Esophagus squamous epithelium (tissue), 5 donors: ENCODE data around the gene ACOT8. TPM values are rescaled to one million over a fixed set of nuclear protein-coding genes. Genes with fewer than 3 reads are reported as not detected.

Source experiments
- DNase-seq: peaks from one replicate; lab custom pipeline; 2025; lab: John Stamatoyannopoulos, UW
- H3K27ac ChIP-seq, 4 donors: fragments of 200-600 bp; sonication (generic); one replicate each; pipeline ENCODE4 v1.5.1; 2016 to 2019; ENCODE audit warnings: mild to moderate bottlenecking in 1 of 4
- H3K27me3 ChIP-seq, 4 donors: fragments of 200-600 bp; sonication (generic); 1 replicate in 3 of 4; 2 replicates in 1 of 4; pipeline versions ENCODE4 v1.5.1 to v1.6.0; 2017 to 2021; ENCODE audit warnings: antibody characterized with exemption in 1 of 4
- H3K36me3 ChIP-seq, 3 donors: fragments of 200-600 bp; sonication (generic); one replicate each; pipeline ENCODE4 v1.5.1; 2016 to 2019
- H3K4me1 ChIP-seq, 3 donors: fragments of 200-600 bp; sonication (generic); one replicate each; pipeline ENCODE4 v1.5.1; 2017 to 2019
- H3K4me3 ChIP-seq, 4 donors: fragments of 200-600 bp; sonication (generic); 1 replicate in 3 of 4; 2 replicates in 1 of 4; pipeline ENCODE4 v1.5.1; 2016 to 2019; ENCODE audit warnings: mild to moderate bottlenecking in 2 of 4, moderate library complexity in 1 of 4
- H3K9me3 ChIP-seq, 3 donors: fragments of 200-600 bp; sonication (generic); one replicate each; pipeline ENCODE4 v1.5.1; 2016 to 2019
- CTCF ChIP-seq, 6 experiments: fragments of 450-650 bp in 4 of 6; fragments of 200-600 bp in 2 of 6; sonication (generic) in 2 of 6; IDR thresholded peaks; one replicate each; pipeline ENCODE4 v1.5.1; 2016 to 2019; ENCODE audit warnings: antibody characterized with exemption in 6 of 6, mild to moderate bottlenecking in 4 of 6, moderate library complexity in 4 of 6
- POLR2A ChIP-seq, 4 donors: fragments of 450-650 bp; IDR thresholded peaks; one replicate each; pipeline ENCODE4 v1.6.1; 2017; ENCODE audit warnings: antibody characterized with exemption in 4 of 4, mild to moderate bottlenecking in 4 of 4, moderate library complexity in 3 of 4
- WGBS, 2 donors: methylation state at CpG; one replicate each; pipeline ENCODE4 v1.1.5; 2018; 5-methylcytosine and 5-hydroxymethylcytosine counted together
- intact Hi-C: fragments of 100-400 bp; cut with DNase I; formaldehyde crosslinking; loops from one replicate; pipeline ENCODE4 v1.15.0; 2022
- total RNA-seq, 4 donors: library from RNA; depleted of rRNA; stranded (reverse); fragments of >200 nt; gene quantifications; one replicate each; pipeline ENCODE4 v1.1.0, GENCODE V29; 2016
- donor health status: DM: yes; HTN: yes; CAD: no.

ACOT8 gene
- total RNA-seq, 4 donors from 2014 or later = 27.7 to 35.0 (median 31.1) TPM

- Histone ChIP-seq H3K27ac (no peak overlapping the region), H3K4me1 (peaks cover 0 to 8% (median 0%) of the 10 kb centered on the region in 3 donors), H3K9me3 (no peaks in the 10 kb centered on the region), H3K4me3 (no peak overlapping the region), H3K36me3 (peaks cover 10 to 100% (median 19%) of the 10 kb centered on the region in 3 donors), H3K27me3 (no peaks in the 10 kb centered on the region)
- 94 to 95% methylated on average over 8 of the region's 8 CpGs for WGBS, 2 donors
- intact Hi-C loops = no loop called here
- no peak for DNase-seq
- TF ChIP-seq POLR2A (IDR thresholded peaks at IDR 0.05) = no peak
- TF ChIP-seq CTCF (IDR thresholded peaks at IDR 0.05) = no peak
Observed at GRCh38 chr20:45848421-45848820, 8.8 kb downstream of the ACOT8 start.

- no peaks in the 10 kb centered on the region for H3K9me3 ChIP-seq
- peaks cover 0 to 37% (median 0%) of the 10 kb centered on the region in 3 donors for H3K4me1 ChIP-seq
- no peaks in the 10 kb centered on the region for H3K27me3 ChIP-seq
- intact Hi-C loops = no loop called here
- no peak overlapping the region for H3K27ac ChIP-seq
- no peak for TF ChIP-seq POLR2A (IDR thresholded peaks at IDR 0.05)
- TF ChIP-seq CTCF (IDR thresholded peaks at IDR 0.05) = no peak
- H3K4me3 ChIP-seq = no peak overlapping the region
- no peak for DNase-seq
- H3K36me3 ChIP-seq = peaks cover 17 to 100% (median 28%) of the 10 kb centered on the region in 3 donors
Observed at GRCh38 chr20:45845452-45845851, 11.7 kb downstream of the ACOT8 start.

GRCh38 chr20:45843506-45843905, 13.7 kb downstream of the ACOT8 start:
- H3K27ac ChIP-seq = peak overlapping the region in 2 of 4 donors; percentile 16 to 59
- TF ChIP-seq POLR2A (IDR thresholded peaks at IDR 0.05) (no peak), CTCF (IDR thresholded peaks at IDR 0.05) (no peak)
- WGBS, 2 donors = 87 to 95% methylated on average over 4 to 6 of the region's 14 CpGs
- intact Hi-C loops = no loop called here
- H3K36me3 ChIP-seq = peaks cover 22 to 100% (median 28%) of the 10 kb centered on the region in 3 donors
- H3K4me3 ChIP-seq = no peak overlapping the region
- H3K9me3 ChIP-seq = no peaks in the 10 kb centered on the region
- peaks cover 0 to 37% (median 0%) of the 10 kb centered on the region in 3 donors for H3K4me1 ChIP-seq
- H3K27me3 ChIP-seq = no peaks in the 10 kb centered on the region
- DNase-seq = no peak

GRCh38 chr20:45842169-45842812, 14.9 kb downstream of the ACOT8 start:
- TF ChIP-seq POLR2A (IDR thresholded peaks at IDR 0.05) (no peak), CTCF (IDR thresholded peaks at IDR 0.05) (no peak)
- Histone ChIP-seq H3K27me3 (no peaks in the 10 kb centered on the region), H3K9me3 (no peaks in the 10 kb centered on the region), H3K36me3 (peaks cover 22 to 98% (median 28%) of the 10 kb centered on the region in 3 donors), H3K27ac (peak overlapping the region; percentile 5 to 59 (median 31)), H3K4me3 (no peak overlapping the region), H3K4me1 (peaks cover 0 to 39% (median 0%) of the 10 kb centered on the region in 3 donors)
- 53 to 59% methylated on average over 2 of the region's 5 CpGs for WGBS, 2 donors
- DNase-seq = no peak
- intact Hi-C loops = no loop called here

GRCh38 chr20:45841407-45842129, 15.6 kb downstream of the ACOT8 start:
- H3K27ac ChIP-seq = peak overlapping the region in 3 of 4 donors; percentile 5 to 59 (median 57)
- H3K4me1 ChIP-seq = peaks cover 0 to 47% (median 5%) of the 10 kb centered on the region in 3 donors
- TF ChIP-seq POLR2A (IDR thresholded peaks at IDR 0.05) = no peak
- no peaks in the 10 kb centered on the region for H3K9me3 ChIP-seq
- no peak for DNase-seq
- no peak overlapping the region for H3K4me3 ChIP-seq
- 91% methylated on average over 7 to 9 of the region's 10 CpGs for WGBS, 2 donors
- H3K27me3 ChIP-seq = no peaks in the 10 kb centered on the region
- intact Hi-C loops = no loop called here
- peaks cover 22 to 98% (median 28%) of the 10 kb centered on the region in 3 donors for H3K36me3 ChIP-seq
